Measurements from ENCODE around the gene UBE2E3.
A peak's percentile ranks its signal among the peaks of the same experiment; 100 is the strongest.

Gene UBE2E3

GRCh38 chr2:181047829-181048228 lies 67.4 kb downstream of the UBE2E3 start:
- TF ChIP-seq ZFX (IDR thresholded peaks at IDR 0.05; ENCODE audit: borderline replicate concordance) (no peak), CTCF (IDR thresholded peaks at IDR 0.05) (no peak)
- H3K27ac ChIP-seq: no peak overlapping the region

DNA sequence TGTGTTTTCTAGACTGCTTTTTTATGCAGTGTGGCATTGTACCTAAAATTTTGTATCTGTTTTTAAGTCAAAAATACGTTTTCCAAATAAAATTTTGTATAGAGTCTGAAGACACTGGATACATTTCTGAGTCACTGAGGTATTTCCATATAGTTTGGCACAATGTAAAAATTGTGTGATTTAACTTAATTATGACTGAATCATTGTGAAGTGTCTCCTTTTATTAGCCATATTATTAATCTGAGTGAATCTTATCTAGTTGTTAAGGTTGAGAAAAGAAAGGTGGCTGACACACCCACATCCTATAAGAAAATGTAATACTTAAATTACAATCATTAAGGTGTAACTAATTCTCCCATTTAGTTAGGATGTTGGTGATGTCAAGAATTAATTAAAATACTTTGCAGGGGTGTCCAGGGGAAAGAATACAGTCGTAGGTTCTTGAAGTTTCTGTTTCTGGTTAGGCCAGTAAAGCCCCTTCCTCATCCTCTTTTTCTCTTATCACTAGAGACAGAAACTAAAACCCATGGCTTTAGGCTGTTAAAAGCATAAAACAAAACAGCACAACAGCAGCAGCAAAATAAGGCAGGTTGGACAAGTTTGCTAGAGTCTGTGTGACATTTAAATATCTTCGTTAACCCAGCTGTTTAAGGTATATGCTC lies 71.6 kb downstream of the UBE2E3 start:
- no peak for TF ChIP-seq CTCF (IDR thresholded peaks at IDR 0.05)
- no peak for TF ChIP-seq ZFX (IDR thresholded peaks at IDR 0.05; ENCODE audit: borderline replicate concordance)

DNA sequence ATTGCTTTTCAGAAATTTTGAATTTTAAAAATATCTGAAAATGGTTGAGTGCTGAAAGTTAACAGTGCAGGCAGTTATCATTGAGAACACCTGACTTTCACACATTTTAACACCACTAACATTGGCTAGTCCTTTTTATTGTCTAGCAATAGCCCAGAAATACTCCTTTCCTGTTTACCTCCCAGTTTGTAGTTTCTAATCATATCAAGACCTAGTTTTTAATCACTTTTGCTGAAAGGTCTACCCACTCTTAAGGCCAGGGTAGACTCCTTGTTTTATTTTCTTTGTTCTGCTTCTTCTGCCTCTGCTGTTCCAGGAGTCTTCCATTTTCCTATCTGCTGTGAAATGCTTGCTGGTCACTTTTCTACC lies 72.1 kb downstream of the UBE2E3 start:
- TF ChIP-seq ZFX (IDR thresholded peaks at IDR 0.05; ENCODE audit: borderline replicate concordance) (no peak), CTCF (IDR thresholded peaks at IDR 0.05) (no peak)
- no peak overlapping the region for H3K27ac ChIP-seq

More for the DNA sequence above, 71.6 kb downstream of the UBE2E3 start:
- H3K27ac ChIP-seq: no peak overlapping the region

DNA sequence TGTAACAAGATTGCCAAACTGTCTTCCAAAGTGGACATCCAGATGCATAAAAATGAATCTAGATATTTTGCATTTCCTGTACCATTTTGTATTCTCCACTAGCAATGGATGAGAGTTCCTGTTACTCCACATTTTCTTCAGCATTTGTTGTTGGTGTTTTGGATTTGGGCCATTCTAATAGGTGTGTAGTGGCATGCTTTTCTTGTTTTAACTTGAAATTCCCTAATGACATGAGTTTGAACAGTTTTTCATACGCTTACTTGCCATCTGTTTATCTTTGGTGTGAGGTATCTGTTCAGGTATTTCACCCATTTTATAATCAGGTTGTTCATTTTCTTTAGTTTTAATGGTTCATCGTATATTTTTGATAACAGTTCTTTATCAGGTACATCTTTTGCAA lies 73.9 kb downstream of the UBE2E3 start:
- peak overlapping the region; percentile 25 for H3K27ac ChIP-seq
- TF ChIP-seq ZFX (IDR thresholded peaks at IDR 0.05; ENCODE audit: borderline replicate concordance) (no peak), CTCF (IDR thresholded peaks at IDR 0.05) (no peak)

DNA sequence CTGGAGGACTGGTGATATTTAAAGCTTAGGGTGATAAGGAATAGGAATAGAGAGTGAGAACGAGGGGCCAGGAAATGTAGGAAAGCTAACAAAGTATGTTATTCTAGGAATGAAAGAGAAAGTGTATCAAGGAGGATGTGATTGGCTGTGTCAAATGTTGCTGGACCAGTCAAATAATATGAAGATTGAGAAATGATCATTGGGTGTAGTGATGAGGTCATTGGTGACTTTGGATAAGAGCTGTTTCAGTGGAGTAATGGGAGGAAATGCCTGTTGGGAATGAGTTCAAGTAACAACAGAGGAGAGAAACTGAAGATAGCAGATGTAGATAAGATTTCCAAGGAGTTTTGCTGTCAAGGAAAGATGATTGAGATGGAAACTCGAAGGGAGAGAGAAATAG lies 74.4 kb downstream of the UBE2E3 start:
- no peak for TF ChIP-seq CTCF (IDR thresholded peaks at IDR 0.05)
- TF ChIP-seq ZFX (IDR thresholded peaks at IDR 0.05; ENCODE audit: borderline replicate concordance): no peak
- H3K27ac ChIP-seq: peak overlapping the region; percentile 25

DNA sequence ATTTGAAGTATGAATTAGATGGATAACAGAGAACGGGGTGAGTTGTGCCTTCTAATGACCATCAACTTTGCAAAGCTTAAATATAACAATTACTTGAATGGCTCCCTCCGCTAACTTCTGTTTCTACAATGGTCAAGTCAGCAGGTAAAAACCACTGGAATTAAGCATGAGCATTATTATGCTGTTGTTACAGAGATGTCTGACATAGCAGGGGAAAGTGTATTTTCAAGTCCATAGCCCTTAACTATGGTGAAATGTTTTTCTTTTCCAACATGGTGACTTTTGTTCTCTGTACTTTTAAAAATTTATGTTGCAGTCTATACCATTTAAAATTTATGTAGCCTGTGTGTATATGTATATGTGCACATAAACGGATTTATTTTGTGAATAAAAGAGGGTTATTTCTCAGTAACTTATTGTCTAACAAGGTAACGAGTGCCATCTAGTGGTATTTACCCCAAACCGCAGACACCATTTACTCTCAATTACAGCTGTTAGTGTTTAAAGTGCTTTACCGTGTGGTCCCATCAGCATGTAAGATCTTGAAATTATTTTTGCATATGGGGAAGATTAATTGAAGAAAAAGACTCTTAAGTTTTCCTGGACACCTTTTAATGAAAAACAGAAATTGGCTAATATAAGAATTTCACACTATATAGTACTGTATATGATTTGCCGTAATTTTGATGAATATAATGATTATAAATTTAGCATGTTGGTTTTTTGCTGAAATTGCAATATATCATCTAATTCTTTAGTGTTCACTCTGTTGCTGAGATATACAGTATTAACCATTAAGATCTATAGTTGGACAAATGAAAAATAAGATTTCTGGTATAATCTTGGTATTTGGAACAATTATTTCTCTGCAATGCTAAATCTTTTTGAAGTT lies 78.2 kb downstream of the UBE2E3 start:
- TF ChIP-seq CTCF (IDR thresholded peaks at IDR 0.05): peak; percentile 72
- no peak for TF ChIP-seq ZFX (IDR thresholded peaks at IDR 0.05; ENCODE audit: borderline replicate concordance)
- H3K27ac ChIP-seq: peak overlapping the region; percentile 29; the same call in 1 of the 2 replicates

DNA sequence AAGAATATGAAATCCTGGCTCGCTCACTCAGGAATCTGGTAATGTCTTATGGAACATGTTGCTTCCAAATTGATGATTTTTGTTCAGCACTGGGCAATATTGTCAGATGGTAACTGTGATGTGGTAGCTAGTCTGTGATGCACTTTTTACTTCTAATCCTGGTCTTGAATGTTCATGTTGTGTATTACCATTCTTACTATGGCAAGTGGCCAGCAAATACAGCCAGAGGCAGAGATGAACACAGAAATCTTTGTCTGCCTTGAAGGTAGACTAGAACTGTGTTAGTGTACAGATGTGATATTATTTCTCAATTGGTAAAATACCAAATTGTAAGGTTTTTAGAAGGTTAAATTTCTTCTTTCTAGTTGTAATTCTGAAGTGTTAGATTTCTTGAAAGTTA lies 83.3 kb downstream of the UBE2E3 start:
- no peak overlapping the region for H3K27ac ChIP-seq
- TF ChIP-seq ZFX (IDR thresholded peaks at IDR 0.05; ENCODE audit: borderline replicate concordance) (no peak), CTCF (IDR thresholded peaks at IDR 0.05) (no peak)

Data from 22Rv1 (cell line).